GM20431 (cell line): ENCODE measurements around the gene AVPR2.

Experiments used
- in situ Hi-C: fragments of 300-500 bp; cut with MseI, MboI; formaldehyde crosslinking; loops from one replicate; pipeline ENCODE4 v1.15.0; 2020; ENCODE audit warnings: low sequenced_read_pairs; ENCODE audit not compliant: unreplicated experiment

AVPR2 gene

GRCh38 chrX:153909024-153909979 is 4.8 kb downstream of the AVPR2 start:
- in situ Hi-C loops, result no loop called here

- in situ Hi-C loops, result no loop called here
These were observed 5.5 kb downstream of the AVPR2 start for GRCh38 chrX:153909980-153910360.

DNA sequence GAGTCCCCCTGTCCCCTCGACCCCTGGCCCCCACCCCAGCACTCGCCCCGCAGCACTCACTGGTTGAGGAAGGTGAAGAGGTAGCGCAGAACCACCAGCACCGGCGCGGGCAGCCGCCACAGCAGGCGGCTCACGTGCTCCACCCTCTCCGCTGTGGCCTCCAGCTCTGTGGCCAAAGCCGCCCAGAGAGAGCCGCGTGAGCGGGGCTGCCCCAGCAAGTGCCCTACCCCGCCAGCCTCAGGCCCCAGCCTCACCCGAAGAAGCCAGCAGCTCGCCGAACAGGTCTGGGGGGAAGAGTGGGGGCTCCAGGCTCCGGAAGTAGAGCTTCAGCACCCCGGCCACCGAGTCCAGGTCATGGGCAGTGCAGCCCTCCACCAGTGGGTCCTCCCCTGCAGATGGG is 6.0 kb downstream of the AVPR2 start:
- in situ Hi-C loops, result no loop called here

- in situ Hi-C loops, result no loop called here
These were observed 7.3 kb downstream of the AVPR2 start for GRCh38 chrX:153911798-153912197.

GRCh38 chrX:153913211-153913610 is 8.7 kb downstream of the AVPR2 start:
- in situ Hi-C loops, result no loop called here

DNA sequence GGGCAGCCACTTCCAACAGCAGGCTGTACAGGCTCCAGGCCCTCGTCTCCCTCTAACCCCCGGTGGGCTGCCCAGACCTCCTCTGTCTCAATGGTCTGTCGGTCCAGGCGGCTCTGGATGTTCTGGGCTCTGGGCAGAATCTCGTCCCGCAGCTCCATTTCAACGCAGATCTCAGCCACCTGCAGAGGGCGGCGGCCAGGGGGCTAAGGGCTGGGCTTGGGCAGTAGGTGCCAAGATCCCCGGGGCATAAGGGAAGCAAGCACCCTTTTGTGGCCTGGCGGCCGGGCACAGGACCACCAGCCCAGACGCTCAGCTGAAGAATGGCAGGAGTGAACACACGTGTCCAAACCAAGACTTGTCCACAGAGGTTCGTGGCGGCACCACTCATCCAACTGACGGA is 9.2 kb downstream of the AVPR2 start:
- in situ Hi-C loops, result no loop called here

DNA sequence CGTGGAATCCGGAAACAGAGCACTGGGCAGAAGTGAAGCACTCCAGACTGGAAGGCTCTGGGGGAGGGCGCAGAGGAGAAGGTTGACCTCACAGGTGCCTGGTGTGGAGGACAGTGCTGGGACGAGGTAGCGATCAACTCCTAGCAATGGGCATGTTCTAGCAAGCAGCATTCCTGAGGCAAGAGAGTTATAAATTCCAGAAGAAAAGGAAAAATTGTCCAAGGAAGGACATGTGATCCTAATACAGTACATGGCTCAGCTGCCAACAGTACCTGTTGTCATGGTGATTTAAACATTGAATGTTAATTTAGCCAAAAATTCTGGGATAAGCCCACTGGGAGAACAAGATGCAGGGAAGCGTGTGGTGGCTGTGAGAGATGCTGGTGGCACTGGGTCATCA is 13.4 kb downstream of the AVPR2 start:
- in situ Hi-C loops, result no loop called here

DNA sequence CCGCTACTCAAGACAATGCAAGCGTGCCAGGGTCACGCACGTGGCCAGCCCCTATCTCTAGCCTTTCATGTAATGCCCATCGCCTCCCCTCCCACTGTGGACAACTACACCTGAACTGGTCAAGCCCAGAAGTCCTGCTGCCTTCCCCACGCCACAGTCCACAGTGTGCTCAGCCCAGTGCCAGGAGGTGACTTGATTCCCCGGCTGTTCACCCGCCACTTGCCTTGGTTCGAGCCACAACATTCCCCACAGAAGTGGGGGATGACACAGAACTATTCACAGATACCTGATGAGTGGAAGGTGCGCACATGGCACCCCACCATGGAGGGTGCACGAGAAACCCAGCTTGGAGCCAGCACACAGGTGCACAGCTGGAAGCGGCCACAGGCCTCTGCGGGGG is 14.8 kb downstream of the AVPR2 start:
- in situ Hi-C loops, result no loop called here

- in situ Hi-C loops, result no loop called here
These were observed 16.1 kb downstream of the AVPR2 start for GRCh38 chrX:153920546-153920945.

DNA sequence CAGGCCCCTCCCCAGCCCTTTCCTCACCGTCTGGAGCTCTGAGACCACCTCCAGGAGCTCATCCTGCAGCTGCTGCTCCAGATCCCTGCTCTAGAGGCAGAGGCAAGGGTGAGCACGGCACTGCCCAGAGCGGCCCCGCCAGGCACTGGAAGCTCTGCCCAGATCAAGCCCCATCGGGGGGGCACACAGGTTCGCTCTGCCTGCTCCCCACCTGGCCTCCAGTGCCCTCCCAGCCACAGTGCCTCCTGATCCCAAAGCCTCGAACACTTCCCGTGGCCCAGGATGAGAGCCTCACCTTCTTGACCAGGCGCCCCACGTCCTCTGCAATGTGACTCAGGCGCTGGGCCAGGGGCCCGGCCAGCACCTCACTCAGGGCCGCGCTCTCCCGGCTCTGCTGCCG is 16.6 kb downstream of the AVPR2 start:
- in situ Hi-C loops, result no loop called here

GRCh38 chrX:153921511-153922446 is 17.3 kb downstream of the AVPR2 start:
- in situ Hi-C loops, result no loop called here

- in situ Hi-C loops, result no loop called here
These were observed 18.7 kb downstream of the AVPR2 start for GRCh38 chrX:153922932-153923857.

GRCh38 chrX:153924149-153924861 is 19.8 kb downstream of the AVPR2 start:
- in situ Hi-C loops, result no loop called here

GRCh38 chrX:153925387-153925738 is 20.9 kb downstream of the AVPR2 start:
- in situ Hi-C loops, result no loop called here

- in situ Hi-C loops, result no loop called here
These were observed 21.5 kb downstream of the AVPR2 start, which contains the start of gene ARHGAP4 for GRCh38 chrX:153925739-153926551. ARHGAP4 (minus strand) TSS chrX:153926264; CDS start chrX:153926202, 62 bp downstream.

DNA sequence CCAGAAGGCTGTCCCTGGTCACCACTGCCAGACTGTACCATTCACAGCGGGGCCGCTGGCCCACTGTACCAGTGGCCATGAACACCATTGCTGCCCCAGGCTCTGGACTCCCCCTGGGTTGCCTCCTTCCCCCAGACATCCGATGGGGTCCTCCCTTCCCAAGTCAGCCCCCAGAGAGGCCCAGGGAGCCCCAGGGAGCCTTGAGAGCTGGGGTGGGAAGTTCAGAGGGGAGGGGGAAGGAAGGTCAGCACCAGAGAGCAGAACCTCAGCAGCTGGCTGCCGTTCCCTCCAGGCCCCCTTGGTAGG is 22.0 kb downstream of the AVPR2 start:
- in situ Hi-C loops, result no loop called here

DNA sequence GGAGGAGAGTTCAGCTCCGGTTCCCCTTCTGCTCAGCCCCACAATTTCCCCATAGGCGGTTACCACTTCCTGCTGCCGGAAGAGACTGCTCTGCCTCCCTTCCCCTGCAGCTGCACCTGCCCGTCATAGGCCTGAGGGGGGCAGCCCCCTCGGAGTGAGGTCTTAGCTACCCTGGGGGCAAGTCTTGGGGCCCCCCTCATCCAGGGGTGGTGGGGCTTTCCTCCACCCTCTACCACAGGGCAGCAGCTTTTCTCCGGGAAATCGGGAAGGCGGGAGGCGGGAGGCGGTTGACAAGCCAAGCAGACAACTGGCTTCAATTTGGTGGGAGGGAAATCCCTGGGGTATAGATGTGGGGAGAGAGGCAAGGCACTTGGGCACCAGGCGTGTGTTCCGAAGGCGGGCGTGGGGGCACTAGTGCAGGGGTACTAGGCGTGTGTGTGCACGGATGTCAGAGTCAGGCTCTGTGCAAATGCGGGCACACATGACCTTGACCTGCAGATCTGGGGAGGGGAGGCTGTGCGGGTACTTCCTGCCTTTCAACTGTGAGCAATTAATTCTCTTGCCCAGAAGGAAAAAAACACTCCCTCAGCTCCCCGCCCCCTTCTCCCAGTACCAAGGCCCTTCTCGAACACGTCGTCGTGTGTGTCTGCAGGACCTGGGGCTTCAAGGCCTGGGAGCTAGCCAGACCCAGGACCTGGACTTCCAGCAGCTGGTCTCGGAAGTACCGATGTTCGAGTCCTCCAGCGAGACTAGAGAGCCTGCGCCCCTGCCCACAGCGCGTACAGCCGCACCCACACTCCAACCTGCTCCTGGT is 22.6 kb downstream of the AVPR2 start:
- in situ Hi-C loops, result no loop called here

- in situ Hi-C loops, result no loop called here
These were observed 23.1 kb downstream of the AVPR2 start for GRCh38 chrX:153927672-153927921.
